ENCODE measurements around the gene BLCAP. TPM values are rescaled to one million over a fixed set of nuclear protein-coding genes. Genes with fewer than 3 reads are reported as not detected.

Gene BLCAP
- total RNA-seq, 3 donors from 2014 or later: 62.9 to 81.8 (median 63.2) TPM

- TF ChIP-seq POLR2A (IDR thresholded peaks at IDR 0.05) (no peak), CTCF (IDR thresholded peaks at IDR 0.05) (no peak), POLR2AphosphoS5 (IDR thresholded peaks at IDR 0.05) (no peak)
- Histone ChIP-seq H3K4me3 (no peak overlapping the region), H3K36me3 (no peaks in the 10 kb centered on the region), H3K27me3 (no peaks in the 10 kb centered on the region), H3K9me3 (no peaks in the 10 kb centered on the region), H3K27ac (no peak overlapping the region), H3K4me1 (no peaks in the 10 kb centered on the region)
- intact Hi-C loops (cut with DNase I; ENCODE audit: low total_unique reads): no loop called here
- DNase-seq (ENCODE audit: low spot score in 2 of 2): no peak
Observed at GRCh38 chr20:37540001-37540400, 12.3 kb upstream of the BLCAP start.

- intact Hi-C loops (cut with DNase I; ENCODE audit: low total_unique reads): loop anchor here (10.0 kb wide), 2 partner anchors 265 to 335 kb away; no protein-coding TSS in a partner anchor
- TF ChIP-seq POLR2A (IDR thresholded peaks at IDR 0.05) (no peak), POLR2AphosphoS5 (IDR thresholded peaks at IDR 0.05) (no peak), CTCF (IDR thresholded peaks at IDR 0.05) (no peak)
Observed at GRCh38 chr20:37539424-37539823, 11.7 kb upstream of the BLCAP start.

GRCh38 chr20:37538003-37538402, 10.3 kb upstream of the BLCAP start:
- no peak overlapping the region for H3K27ac ChIP-seq
- intact Hi-C loops (cut with DNase I; ENCODE audit: low total_unique reads): loop anchor here (10.0 kb wide), 2 partner anchors 263 to 333 kb away; no protein-coding TSS in a partner anchor

More at GRCh38 chr20:37539424-37539823, 11.7 kb upstream of the BLCAP start:
- H3K27ac ChIP-seq: no peak overlapping the region
- H3K9me3 ChIP-seq: no peaks in the 10 kb centered on the region
- no peaks in the 10 kb centered on the region for H3K27me3 ChIP-seq
- no peaks in the 10 kb centered on the region for H3K4me1 ChIP-seq
- no peaks in the 10 kb centered on the region for H3K36me3 ChIP-seq
- no peak for DNase-seq (ENCODE audit: low spot score in 2 of 2)
- H3K4me3 ChIP-seq: no peak overlapping the region

GRCh38 chr20:37537505-37537904, 9.8 kb upstream of the BLCAP start:
- TF ChIP-seq CTCF (IDR thresholded peaks at IDR 0.05) (no peak), POLR2A (IDR thresholded peaks at IDR 0.05) (no peak), POLR2AphosphoS5 (IDR thresholded peaks at IDR 0.05) (no peak)
- intact Hi-C loops (cut with DNase I; ENCODE audit: low total_unique reads): loop anchor here (10.0 kb wide), 2 partner anchors 263 to 333 kb away; no protein-coding TSS in a partner anchor
- H3K27ac ChIP-seq: no peak overlapping the region
- no peaks in the 10 kb centered on the region for H3K27me3 ChIP-seq
- H3K9me3 ChIP-seq: no peaks in the 10 kb centered on the region
- no peaks in the 10 kb centered on the region for H3K4me1 ChIP-seq
- no peak for DNase-seq (ENCODE audit: low spot score in 2 of 2)
- no peak overlapping the region for H3K4me3 ChIP-seq
- H3K36me3 ChIP-seq: no peaks in the 10 kb centered on the region

More at GRCh38 chr20:37538003-37538402, 10.3 kb upstream of the BLCAP start:
- Histone ChIP-seq H3K9me3 (no peaks in the 10 kb centered on the region), H3K27me3 (no peaks in the 10 kb centered on the region), H3K4me3 (no peak overlapping the region), H3K36me3 (no peaks in the 10 kb centered on the region), H3K4me1 (no peaks in the 10 kb centered on the region)
- DNase-seq (ENCODE audit: low spot score in 2 of 2): no peak
- no peak for TF ChIP-seq CTCF (IDR thresholded peaks at IDR 0.05)
- TF ChIP-seq POLR2AphosphoS5 (IDR thresholded peaks at IDR 0.05): no peak
- TF ChIP-seq POLR2A (IDR thresholded peaks at IDR 0.05): no peak

GRCh38 chr20:37535443-37536132, 7.9 kb upstream of the BLCAP start:
- no peaks in the 10 kb centered on the region for H3K36me3 ChIP-seq
- H3K4me1 ChIP-seq: no peaks in the 10 kb centered on the region
- no peaks in the 10 kb centered on the region for H3K9me3 ChIP-seq
- no peak overlapping the region for H3K27ac ChIP-seq
- TF ChIP-seq CTCF (IDR thresholded peaks at IDR 0.05) (no peak), POLR2AphosphoS5 (IDR thresholded peaks at IDR 0.05) (no peak), POLR2A (IDR thresholded peaks at IDR 0.05) (no peak)
- no peak overlapping the region for H3K4me3 ChIP-seq
- intact Hi-C loops (cut with DNase I; ENCODE audit: low total_unique reads): loop anchor here (10.0 kb wide), 2 partner anchors 261 to 331 kb away; no protein-coding TSS in a partner anchor
- H3K27me3 ChIP-seq: no peaks in the 10 kb centered on the region
- DNase-seq (ENCODE audit: low spot score in 2 of 2): no peak

All from breast epithelium (tissue), 4 donors.